ENCODE results near the gene STK24.

STK24 gene

DNA sequence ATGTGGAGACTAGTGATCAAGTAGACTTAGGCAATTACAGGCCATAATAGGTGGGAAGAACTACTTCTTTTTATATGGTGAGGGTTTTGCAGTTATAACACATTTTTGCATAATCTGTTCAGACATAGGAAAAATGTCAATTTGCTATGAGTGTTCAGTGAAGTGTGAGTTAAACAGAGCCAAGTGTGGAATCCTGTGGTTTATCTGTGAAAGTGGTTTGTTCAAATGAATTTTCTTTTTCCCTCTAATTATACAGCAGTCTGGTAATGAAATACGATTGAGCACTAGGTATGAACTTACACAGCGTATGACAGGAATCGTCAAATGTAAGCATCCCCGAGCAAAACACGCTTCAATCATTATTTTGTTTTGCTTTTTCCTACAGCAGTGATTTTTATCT lies 178.3 kb downstream of the STK24 start:
- Histone ChIP-seq H3K27me3 (peaks cover 16% of the 10 kb centered on the region), H3K4me1 (ENCODE audit: control insufficient read depth in 1 of 2, insufficient read depth in 1 of 2, low read depth in 1 of 2, low read length in 1 of 2) (no peaks in the 10 kb centered on the region), H3K36me3 (no peaks in the 10 kb centered on the region), H3K9me3 (no peaks in the 10 kb centered on the region), H3K4me3 (ENCODE audit: low read depth in 1 of 2, low read length in 1 of 2) (no peak overlapping the region), H3K27ac (no peak overlapping the region)
- TF ChIP-seq, protein P1, sequence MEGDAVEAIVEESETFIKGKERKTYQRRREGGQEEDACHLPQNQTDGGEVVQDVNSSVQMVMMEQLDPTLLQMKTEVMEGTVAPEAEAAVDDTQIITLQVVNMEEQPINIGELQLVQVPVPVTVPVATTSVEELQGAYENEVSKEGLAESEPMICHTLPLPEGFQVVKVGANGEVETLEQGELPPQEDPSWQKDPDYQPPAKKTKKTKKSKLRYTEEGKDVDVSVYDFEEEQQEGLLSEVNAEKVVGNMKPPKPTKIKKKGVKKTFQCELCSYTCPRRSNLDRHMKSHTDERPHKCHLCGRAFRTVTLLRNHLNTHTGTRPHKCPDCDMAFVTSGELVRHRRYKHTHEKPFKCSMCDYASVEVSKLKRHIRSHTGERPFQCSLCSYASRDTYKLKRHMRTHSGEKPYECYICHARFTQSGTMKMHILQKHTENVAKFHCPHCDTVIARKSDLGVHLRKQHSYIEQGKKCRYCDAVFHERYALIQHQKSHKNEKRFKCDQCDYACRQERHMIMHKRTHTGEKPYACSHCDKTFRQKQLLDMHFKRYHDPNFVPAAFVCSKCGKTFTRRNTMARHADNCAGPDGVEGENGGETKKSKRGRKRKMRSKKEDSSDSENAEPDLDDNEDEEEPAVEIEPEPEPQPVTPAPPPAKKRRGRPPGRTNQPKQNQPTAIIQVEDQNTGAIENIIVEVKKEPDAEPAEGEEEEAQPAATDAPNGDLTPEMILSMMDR (IDR thresholded peaks at IDR 0.05) = no peak

DNA sequence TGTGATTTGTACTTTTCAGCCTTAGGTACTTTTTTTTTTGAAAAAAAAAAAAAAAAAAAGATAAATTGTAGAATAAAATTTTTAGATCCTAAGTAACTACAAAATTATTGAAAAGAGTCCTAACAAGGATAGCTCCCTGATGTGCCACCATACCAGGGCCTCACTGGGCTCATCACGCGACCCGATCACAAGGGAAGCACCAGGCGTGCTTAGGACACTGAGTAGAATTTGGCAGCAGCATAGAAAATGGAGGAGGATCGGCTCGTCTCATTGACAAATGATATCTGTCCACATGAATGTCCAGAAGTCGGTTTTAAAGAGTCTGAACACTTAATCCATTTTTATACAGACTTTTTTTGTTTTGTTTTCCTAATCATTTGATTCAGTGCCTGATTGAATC lies 179.0 kb downstream of the STK24 start:
- H3K36me3 ChIP-seq = no peaks in the 10 kb centered on the region
- TF ChIP-seq, protein P1 (IDR thresholded peaks at IDR 0.05) = no peak
- H3K27ac ChIP-seq = no peak overlapping the region
- H3K4me3 ChIP-seq (ENCODE audit: low read depth in 1 of 2, low read length in 1 of 2) = no peak overlapping the region
- no peaks in the 10 kb centered on the region for H3K9me3 ChIP-seq
- no peaks in the 10 kb centered on the region for H3K4me1 ChIP-seq (ENCODE audit: control insufficient read depth in 1 of 2, insufficient read depth in 1 of 2, low read depth in 1 of 2, low read length in 1 of 2)
- H3K27me3 ChIP-seq = peaks cover 21% of the 10 kb centered on the region

DNA sequence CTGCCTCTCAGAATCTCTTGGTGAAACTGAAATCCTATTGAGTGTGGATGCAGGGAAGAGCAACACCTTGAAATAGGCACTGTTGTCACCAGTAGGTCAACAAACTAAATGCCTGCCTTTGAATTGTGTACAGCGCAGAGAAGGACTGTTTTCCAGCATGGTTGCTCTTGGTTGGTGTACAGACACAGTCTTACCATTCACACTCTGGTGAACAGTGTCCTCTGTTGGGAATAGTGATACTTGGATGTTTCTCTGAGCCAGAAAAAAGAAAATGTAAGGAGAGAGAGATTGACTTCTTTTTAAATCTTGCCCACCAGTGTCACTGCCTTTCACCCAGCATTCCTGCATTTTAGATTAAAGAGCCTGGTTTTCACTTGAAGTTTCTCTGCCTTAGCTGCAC lies 179.7 kb downstream of the STK24 start:
- Histone ChIP-seq H3K4me1 (ENCODE audit: control insufficient read depth in 1 of 2, insufficient read depth in 1 of 2, low read depth in 1 of 2, low read length in 1 of 2) (no peaks in the 10 kb centered on the region), H3K27ac (no peak overlapping the region), H3K36me3 (no peaks in the 10 kb centered on the region), H3K9me3 (no peaks in the 10 kb centered on the region), H3K27me3 (peaks cover 23% of the 10 kb centered on the region), H3K4me3 (ENCODE audit: low read depth in 1 of 2, low read length in 1 of 2) (no peak overlapping the region)
- TF ChIP-seq, protein P1 (IDR thresholded peaks at IDR 0.05) = no peak

DNA sequence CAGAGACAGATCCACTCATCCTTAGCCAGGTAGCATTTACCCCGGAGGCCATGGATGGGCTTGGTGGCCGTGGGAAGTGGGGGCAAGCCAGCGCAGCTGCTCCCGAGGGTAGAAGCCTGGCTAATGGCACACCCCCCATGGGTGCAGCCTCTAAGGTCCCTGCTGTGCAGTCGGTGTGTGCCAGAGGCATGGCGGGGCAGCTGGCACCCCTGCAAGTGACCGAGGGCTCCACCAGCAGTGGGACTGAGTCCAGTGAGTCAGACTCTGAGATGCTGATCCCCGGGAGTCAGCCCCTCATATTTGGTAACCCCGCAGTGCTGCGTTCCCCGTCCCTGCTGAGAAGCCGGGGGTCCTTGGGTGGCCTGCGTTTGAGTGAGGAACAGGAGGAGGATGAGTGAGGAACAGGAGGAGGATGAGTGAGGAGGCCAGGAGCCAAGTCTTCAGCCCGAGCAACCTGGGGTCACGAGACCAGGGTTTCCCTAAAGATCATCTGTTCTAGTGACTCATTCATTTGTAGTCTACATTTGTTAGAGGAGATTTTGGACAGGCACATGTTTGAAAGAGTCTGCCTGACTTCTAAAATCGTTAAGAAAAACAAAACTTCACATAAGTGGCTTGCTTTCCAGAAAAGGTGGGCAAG lies 180.7 kb downstream of the STK24 start:
- TF ChIP-seq, protein P1 (IDR thresholded peaks at IDR 0.05) = no peak
- Histone ChIP-seq H3K27ac (no peak overlapping the region), H3K4me3 (ENCODE audit: low read depth in 1 of 2, low read length in 1 of 2) (no peak overlapping the region), H3K36me3 (no peaks in the 10 kb centered on the region), H3K4me1 (ENCODE audit: control insufficient read depth in 1 of 2, insufficient read depth in 1 of 2, low read depth in 1 of 2, low read length in 1 of 2) (no peaks in the 10 kb centered on the region), H3K9me3 (no peaks in the 10 kb centered on the region), H3K27me3 (peaks cover 26% of the 10 kb centered on the region)
